ENCODE measurements around the gene ZFAND6.

DNA sequence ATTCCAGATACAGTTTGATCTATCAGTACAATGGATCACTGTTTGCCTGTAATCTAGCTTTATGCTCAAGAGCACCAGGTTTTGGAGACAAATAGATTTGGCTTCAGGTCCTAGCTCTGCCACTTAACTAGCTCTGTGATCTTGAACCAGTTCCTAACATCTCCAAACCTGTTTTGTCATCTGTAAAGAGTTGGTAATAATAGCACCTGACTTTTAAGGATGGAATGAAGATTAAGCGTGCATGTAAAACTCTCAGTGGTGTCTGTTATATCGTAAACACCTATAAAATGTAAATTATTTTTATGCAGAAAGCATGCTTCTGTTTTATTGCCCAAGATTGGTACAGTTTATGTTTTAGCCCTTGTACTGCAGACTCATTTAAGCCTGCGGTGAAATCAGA is 36.5 kb downstream of the ZFAND6 start:
- TF ChIP-seq, protein P1, sequence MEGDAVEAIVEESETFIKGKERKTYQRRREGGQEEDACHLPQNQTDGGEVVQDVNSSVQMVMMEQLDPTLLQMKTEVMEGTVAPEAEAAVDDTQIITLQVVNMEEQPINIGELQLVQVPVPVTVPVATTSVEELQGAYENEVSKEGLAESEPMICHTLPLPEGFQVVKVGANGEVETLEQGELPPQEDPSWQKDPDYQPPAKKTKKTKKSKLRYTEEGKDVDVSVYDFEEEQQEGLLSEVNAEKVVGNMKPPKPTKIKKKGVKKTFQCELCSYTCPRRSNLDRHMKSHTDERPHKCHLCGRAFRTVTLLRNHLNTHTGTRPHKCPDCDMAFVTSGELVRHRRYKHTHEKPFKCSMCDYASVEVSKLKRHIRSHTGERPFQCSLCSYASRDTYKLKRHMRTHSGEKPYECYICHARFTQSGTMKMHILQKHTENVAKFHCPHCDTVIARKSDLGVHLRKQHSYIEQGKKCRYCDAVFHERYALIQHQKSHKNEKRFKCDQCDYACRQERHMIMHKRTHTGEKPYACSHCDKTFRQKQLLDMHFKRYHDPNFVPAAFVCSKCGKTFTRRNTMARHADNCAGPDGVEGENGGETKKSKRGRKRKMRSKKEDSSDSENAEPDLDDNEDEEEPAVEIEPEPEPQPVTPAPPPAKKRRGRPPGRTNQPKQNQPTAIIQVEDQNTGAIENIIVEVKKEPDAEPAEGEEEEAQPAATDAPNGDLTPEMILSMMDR (conservative IDR thresholded peaks at IDR 0.05; ENCODE audit: low read length) = no peak
- TF ChIP-seq EZH2phosphoT487 (IDR thresholded peaks at IDR 0.05; ENCODE audit: borderline replicate concordance, low read depth, low read length) = no peak

All from OCI-LY7 (cell line).